ENCODE data around the gene ANKRD22.

DNA sequence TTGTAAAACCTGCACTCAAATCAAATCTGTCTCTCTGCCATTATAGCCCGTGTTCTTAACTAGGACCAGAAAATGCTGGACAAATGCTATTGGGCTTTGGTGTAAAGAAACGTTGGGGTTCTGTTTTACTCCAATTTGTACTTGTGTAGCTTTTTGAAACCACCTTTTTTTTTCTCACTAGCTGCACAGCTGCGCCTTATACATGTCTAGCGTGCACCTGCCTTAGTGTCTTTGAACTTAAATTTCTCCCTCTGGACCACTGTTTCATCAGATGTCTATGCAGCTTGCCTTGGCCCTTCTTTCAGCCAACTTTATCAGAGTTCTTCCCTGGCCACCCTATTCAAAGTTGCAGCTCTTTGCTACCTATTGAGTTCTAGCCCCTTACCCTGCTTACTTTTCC is 42.0 kb downstream of the ANKRD22 start:
- TF ChIP-seq, protein P1, sequence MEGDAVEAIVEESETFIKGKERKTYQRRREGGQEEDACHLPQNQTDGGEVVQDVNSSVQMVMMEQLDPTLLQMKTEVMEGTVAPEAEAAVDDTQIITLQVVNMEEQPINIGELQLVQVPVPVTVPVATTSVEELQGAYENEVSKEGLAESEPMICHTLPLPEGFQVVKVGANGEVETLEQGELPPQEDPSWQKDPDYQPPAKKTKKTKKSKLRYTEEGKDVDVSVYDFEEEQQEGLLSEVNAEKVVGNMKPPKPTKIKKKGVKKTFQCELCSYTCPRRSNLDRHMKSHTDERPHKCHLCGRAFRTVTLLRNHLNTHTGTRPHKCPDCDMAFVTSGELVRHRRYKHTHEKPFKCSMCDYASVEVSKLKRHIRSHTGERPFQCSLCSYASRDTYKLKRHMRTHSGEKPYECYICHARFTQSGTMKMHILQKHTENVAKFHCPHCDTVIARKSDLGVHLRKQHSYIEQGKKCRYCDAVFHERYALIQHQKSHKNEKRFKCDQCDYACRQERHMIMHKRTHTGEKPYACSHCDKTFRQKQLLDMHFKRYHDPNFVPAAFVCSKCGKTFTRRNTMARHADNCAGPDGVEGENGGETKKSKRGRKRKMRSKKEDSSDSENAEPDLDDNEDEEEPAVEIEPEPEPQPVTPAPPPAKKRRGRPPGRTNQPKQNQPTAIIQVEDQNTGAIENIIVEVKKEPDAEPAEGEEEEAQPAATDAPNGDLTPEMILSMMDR (IDR thresholded peaks at IDR 0.05), result no peak
- no peak for TF ChIP-seq EP300 (IDR thresholded peaks at IDR 0.05)

Data from A549 (cell line).